HG03457 (cell line): ENCODE data around the gene NDUFV3.
"Not testable (repeated sequence)": the region's sequence is repeated elsewhere in the genome, so short reads cannot be mapped to it uniquely, and the experiment has no call there.

Experiments used
- ATAC-seq: cut with Tn5 transposase; IDR thresholded peaks from one replicate; pipeline ENCODE4 v1.9.1; 2021; ENCODE audit warnings: moderate number of reproducible peaks; ENCODE audit not compliant: unreplicated experiment

NDUFV3 gene

DNA sequence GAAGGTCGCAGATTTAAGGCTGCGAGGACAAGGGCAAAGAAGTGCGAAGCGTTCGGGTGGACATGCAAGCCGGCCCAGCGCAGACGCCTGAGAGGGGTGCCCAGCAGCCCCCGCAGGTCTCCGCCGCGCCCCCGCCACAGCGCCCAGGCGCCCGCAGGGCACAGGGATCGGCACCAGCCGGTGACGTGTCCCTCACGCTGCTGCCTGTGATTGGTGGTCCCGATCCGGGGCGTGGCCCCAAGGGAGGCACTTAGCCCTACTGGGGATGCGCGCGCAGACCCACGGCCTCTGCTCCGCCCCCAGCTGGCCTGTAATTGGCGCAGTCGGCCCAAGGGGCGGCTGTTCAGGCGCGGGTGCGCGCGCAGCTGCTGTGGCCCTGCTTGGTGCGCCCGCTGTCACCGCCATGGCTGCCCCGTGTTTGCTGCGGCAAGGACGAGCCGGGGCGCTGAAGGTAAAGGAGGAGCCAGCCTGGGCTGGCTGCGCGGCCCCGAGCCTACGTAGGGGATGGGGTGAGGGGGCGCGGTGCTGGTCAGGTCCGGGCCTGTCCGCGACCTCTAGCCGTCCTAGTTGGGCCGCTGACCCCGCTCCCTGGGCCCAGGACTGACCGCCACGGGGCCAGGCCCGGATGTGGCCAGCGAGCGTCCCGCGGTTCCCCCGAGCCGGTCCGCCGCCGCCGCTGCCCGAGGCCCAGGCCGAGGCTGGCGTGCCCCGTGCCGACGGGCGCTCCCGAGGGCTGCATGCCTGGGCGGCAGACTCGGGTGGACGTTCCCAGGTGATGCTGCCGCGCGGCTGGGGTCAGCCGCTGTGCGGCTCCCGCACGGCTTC, at the start of gene NDUFV3:
NDUFV3 (plus strand) TSS at position 379 of the 825 bp plus-strand sequence; CDS start at position 404, 25 bp downstream.
- peak; percentile 82 for ATAC-seq

DNA sequence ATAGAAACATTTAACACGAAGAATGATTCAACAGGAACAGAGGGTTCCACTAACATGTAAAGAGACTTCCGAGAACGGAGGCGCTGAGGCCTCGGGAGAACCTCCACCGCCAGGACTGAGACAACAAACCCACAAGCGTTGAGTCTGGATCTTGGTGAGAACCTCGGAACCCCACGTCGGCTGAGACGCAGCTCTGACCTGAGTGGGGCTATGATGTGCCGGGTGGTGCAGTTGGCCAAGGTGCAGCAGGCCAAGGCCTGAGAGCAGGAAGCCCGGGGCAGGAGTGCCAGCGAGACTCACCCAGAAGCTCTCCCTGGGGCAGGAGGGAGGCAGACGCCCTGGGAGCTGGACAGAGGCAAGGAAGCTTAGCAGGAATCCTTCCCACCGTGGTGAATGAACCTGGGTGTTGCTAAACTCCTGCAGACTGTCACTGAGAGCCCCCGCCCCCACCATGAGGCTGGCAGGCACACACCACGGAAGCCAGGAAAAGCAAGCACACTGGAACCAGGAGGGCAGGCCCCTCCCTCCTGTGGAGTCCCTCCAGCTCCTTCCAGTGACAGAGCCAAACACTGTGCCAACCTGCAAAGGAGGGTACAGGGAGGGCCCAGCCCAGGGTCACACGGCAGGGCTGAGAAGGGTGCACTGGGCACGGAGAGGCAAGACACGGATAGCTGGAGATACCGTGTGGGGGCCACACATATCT, 48.5 kb upstream of the NDUFV3 start:
- no peak for ATAC-seq

DNA sequence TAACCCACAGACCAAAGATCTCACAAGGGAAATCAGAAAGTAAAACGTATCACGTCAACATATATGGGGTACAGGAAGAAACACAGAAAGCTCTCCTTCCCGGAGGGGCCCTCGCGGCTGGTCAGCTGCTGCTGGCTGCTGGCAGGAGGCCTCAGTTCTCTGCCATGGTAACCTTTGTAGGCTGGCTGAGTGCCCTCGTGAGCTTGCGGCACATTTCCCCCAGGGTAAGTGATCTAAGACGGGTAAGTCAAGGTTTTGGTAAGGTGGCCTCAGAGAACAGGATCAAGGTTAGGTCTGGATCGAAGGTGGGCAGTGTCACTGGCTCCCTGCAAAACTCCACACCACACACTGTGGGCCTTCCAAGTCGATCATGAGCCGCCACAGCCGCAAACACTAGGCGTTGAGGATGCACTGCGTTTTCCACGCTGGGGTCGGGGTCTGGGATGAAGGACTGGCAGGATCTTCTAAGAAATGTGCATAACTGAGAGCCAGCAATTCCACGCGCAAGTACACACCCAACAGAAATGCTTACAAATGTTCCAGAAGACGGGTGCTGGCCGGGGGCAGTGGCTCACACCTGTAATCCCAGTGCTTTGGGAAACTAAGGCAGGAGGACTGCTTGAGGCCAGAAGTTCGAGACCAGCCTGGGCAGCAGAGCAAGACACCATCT, 47.7 kb upstream of the NDUFV3 start:
- no peak for ATAC-seq

DNA sequence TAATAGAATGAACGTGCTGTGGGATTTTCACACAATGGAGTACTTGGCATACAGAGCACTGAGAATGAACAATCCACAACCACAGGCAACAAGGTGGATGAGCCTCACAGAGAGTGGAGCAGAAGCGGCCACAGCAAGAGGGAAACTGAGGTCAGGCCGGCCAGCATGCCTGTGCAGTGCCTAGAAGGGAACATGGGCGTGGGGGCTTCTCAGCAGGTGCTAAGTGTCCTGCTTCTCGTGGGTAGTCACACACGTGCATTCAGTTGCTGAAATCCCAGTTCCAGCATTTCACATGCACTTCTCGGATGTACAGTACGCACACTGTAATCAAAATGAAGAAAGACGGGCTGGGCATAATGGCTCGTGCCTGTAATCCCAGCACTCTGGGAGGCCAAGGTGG, 46.9 kb upstream of the NDUFV3 start:
- no peak for ATAC-seq

DNA sequence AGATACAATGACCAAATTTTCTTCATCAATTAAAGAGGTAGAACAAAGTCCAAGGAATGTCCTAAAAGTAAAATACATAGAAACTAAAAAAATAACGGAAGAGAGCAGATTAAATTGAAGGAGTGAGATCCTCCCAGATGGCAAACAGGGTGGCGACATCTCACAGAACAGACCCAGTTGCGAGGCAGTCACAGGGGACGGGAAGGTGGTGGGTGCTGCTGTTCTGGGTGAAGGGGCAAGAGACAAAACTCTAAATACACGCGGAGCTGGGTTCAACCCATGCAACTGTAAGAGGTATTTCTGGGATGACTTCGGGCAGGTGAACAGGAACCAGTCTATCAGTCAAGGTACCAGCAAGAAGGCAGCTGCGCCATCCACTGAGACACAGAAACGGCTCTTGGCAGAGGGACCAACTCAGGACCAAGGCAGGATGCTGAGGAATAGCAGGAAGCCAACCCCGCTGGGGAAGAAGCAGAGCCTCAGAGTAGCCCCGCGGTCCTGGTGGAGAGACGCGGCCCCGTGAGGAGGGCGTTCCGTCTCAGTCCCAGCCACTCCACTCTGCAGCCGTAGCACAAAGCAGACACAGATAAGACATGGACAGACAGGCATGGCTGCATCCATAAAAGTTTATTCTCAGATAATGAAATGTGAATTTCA, 45.9 kb upstream of the NDUFV3 start:
- ATAC-seq: no peak

DNA sequence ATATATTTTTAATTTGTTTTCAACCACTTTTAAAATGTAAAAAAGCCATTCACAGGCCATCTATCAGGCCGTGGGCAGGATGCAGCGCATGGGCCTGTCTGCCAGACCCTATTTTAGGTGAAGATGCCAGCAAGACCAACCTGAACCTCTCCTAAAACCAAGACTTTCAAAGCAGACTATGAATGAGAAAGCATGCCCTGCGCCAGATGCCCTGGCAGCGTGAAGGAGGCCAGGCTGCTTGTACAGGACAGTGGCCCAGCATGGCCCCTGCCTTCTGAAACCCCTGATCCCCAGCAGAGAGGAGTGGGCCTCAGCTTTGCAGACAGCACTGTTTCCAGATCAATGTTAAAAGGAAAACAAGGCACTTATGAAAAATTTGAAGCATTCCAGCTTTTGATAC, 45.4 kb upstream of the NDUFV3 start:
- ATAC-seq: no peak

DNA sequence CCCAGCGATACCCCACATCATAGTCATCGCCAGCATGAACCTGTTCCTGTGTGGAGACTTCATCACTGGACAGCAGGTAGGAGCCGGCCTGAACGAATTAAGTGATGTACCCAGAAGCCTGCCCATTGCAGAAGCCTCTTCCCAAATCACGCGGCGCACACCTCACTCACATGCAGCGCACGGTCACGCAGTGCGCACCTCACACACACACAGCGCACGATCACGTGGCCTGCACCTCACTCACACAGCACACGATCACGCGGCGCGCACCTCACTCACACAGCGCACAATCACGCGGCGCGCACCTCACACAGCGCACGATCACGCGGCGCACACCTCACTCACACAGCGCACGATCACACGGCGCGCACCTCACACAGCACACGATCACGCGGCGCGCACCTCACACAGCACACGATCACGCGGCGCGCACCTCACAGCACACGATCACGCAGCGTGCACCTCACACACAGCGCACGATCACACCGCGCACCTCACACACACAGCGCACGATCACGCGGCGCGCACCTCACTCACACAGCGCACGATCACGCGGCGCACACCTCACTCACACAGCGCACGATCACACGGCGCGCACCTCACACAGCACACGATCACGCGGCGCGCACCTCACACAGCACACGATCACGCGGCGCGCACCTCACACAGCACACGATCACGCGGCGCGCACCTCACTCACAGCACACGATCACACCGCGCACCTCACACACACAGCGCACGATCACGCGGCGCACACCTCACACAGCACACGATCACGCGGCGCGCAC, 44.8 kb upstream of the NDUFV3 start:
- not testable (repeated sequence) for ATAC-seq

DNA sequence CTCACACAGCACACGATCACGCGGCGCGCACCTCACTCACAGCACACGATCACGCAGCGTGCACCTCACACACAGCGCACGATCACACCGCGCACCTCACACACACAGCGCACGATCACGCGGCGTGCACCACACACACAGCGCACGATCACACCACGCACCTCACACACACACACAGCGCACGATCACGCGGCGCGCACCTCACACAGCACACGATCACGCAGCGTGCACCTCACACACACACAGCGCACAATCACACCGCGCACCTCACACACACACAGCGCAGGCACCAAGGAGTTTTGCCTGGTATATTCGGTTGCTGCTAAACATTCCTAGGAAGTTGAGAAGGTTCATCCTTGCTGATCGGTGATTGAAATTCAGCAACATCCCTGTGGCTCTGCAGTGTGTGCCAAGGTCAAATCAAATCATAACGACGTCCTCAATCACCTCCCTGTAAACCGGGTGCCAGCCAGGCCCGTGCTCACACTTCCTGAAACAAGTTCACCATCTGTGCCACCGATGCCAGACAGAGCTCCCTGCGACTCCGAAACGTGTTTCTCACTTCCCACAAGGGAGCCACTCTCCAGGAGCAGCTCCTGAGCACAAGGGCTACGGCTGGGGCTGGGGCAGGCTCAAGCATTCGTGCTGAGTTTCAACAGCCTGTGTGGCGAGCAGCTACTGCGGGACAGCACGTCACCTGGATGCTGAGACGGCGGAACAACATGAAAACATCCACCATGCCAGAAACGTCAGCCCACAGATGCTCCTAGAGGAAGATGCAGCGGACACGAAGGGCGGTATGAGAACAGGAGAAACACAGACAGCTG, 44.0 kb upstream of the NDUFV3 start:
- no peak for ATAC-seq

DNA sequence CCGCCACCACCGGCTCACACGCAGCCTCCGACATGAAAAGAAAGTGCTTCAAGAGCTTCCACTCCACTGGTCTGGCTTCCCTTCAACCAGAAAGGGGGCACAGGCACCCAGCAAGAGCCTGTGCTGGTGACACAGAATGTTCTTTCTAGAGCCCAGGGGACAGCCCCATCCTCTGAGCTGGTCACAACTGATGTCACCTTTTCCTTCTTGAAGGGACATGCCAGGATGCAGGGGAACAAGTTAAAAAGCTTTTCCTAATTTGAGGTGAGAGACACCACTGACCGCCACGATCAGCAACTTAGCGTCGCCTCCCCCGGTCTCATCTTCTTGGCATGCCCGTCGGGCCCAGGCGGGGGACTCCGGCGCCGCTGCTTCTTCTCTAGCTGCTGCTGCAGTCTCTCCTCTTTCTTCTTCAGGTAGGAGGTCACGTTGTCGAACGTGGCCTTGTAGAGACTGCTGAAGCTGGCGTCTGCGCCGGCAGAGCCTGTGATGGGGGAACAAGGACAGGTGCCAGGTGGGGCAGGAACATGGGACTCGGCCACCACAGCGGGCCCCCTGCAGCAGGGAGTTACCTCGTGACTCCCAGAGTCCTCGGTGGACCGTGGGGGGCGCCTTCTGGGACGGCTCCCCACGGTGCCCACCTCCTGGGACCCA, 43.2 kb upstream of the NDUFV3 start:
- no peak for ATAC-seq

DNA sequence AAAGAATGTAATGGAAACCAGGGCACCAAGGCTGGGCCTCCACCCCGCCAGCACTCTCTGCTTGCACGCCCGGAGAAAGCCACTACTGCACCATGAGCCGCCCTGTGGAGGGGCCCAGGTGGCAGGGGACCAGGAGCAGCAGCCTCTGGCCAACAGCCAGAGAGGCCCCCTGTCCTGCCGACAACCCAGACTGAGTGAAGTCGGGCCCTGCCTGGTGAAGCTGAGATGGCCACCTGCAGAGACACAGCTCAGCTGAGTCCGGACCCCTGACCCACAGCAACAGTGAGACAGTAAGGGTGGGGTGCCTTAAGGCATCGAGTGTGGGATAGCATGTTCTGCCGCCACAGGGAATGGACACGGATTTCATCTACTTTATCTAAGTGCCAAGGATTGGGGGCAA, 42.6 kb upstream of the NDUFV3 start:
- no peak for ATAC-seq

DNA sequence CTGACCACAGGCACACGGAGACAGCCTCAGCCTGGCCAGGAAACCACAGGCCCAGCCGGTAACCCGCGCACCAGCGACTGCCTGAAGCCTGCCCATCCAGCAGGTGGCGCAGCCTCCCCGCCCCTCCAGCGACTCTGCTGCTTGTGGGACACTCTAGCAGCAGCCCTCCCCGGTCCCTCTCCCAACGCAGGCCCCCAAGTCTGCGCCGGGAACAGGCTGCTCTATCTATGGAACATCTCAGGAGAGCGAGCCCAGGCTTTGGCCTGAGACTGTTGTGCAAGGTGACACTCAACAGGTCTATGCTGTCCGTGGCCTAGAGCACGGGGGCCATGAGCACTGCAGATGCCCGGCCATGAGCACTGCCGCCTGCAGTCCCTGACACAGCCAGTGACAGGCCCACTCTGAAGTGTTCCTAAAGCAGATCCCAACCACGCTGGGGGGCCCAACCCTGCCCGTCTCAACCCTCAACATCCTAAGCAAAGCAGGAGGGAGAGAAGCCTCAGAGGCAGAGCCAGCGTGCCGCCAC, 42.2 kb upstream of the NDUFV3 start:
- no peak for ATAC-seq

DNA sequence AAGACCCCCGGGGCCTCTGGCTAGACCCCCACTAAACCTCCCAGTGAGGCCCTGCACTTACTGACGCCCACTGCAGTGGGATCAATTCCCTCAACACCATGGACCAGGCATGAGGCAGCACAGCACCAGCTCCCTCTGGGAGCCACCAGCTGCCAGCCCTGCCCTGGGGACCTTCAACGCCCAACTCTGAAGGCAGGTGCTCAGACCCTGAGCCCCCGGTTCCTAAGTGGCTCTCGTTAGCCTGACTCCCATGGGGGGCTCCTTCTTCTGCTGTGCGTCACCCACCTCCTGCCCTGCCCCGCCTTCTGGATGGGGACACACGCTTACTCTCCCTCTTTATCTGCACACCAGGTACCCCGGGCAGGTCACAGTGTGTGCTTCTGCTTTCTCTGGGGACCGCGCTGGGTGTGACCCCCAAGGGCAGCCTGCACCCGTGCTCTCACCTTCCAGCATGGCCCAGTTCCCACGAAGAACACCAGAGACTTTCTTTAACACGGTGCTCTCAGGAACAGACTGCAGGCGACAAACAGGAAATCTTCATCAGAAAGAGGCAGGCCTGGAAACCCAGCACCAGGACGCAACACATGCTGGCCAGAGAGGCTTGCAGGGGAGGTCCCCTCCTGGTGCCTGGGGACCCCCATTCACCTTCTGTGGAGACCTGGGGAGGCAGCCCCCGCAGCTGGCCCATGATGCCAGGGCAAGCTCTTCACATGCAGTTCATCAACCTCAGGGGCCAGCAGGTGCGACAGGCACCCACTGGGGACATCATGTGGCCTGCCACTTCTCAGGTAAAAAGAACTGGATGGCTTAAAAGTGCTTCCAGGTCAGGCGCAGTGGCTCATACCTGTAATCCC, 41.1 kb upstream of the NDUFV3 start:
- no peak for ATAC-seq

DNA sequence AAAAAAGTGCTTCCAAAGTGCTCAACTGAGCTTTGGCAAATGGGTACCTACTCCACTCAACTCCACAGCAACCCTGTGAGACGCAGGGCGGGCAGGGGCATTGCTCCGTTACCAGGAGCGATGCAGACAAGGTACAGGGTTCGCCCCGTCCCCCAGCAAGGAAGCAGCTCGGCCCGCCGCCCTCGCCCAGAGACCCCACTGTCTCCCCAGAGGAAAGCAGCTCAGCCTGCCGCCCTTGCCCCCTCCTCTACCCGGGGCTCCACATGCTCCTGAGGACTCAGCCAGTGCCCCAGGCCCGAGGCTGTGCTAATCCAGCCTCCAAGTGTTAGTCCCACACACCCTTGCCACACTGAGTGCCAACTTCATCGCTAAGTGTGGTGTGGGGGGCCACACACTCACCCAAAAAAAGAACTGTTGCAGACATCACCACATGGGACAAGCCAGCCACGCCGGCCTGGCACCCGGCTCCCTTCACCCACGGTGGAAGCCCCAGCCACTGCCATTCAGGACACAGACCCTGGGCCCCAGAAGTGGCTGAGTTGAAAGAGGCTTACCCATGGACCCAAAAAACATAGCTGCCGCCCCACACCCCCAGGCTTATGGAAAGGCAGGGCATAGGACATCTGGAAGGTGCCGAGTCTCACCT, 40.1 kb upstream of the NDUFV3 start:
- ATAC-seq: no peak

DNA sequence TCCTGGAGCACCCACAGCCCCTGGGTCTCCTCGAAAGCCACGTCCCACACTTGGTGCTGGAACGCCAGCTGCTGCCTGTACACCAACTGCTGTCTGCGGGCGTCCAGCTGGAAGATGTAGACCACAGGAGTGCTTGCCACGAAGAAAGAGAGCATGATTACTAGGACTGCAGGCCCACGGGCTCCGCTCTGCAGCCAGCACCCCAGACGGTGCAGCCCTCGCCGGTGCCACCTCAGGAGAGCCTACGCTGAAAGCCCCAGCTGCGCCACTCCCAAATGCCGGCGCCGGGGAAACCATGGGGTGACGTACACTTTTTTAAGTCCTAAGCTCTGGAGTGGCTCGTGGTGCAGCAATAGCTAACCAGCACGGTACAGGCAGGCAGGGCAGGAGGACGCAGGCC, 39.5 kb upstream of the NDUFV3 start:
- ATAC-seq: no peak

DNA sequence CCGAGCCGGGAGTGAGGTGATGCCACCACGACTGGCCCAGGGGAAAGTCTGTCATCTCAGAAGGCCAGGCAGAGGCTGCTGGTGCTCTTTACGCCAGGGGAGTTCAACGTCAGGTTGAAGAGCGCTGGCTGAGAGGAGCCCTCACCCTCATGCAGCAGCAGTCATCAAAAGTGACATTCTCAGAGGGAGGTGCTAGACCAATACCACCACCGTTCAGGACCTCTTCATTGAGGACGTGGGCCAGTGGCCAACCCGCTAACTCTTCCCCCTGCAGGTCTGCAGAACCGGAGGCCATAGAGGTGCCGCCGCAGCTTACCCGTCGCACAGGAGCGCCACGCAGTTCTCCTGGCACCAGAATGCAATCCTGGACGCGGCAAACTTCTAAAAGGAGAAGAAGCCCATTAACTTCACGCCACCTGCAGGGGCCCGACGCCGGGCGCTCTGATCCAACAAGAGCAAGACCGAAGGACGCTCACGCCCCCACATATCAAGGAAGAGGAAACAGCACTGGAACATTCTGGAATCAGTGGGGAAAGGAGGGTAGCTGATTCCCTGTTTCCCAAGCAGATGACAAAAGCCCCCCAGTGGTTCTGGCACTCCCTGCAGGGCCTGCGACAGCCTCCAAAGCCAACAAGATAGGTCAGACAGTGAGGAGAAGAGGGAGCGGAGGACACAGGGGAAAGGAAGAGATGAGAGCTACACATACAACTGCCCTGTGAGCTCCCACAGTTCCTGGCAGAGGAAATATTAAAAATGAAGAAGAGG, 38.7 kb upstream of the NDUFV3 start:
- ATAC-seq: no peak

DNA sequence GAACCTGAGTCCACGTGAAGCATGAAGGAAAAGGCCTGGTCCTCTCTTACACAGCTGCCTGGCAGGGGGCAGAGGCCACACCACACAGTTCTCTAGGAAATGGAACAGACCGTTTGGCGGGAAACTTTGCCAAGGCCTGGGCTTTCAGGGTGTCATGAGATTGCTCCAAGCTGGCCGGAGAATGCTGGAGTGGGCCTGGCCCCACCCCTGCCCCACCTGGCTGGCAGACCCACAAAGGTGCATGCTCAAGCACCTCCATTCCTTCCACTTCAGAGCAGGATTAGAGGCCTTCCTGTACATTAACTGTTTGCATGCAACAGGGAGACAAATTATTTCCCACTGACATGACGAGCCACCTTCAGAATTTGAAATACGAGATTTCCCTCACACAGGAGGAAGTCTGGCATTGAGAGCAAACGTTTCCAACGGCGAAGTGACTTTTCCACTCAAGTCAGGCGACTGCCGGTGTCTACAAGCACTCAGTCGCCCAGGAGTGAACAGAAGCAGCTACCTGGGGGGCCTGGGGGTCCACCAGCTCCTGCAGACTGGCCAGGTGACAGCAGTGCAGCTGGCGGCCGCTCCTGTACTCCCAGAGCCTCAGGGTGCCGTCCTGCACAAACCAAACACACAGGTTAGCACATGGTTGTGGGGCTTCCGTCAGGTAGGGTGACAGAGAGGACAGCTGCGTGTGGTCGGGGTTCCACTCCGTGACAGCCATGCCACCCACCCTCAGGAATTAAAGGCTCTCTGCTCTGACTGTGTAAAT, 37.8 kb upstream of the NDUFV3 start:
- no peak for ATAC-seq
